HepG2 (cell line): ENCODE measurements around the gene NOM1. TPM values are rescaled to one million over a fixed set of nuclear protein-coding genes. Genes with fewer than 3 reads are reported as not detected.

Source experiments
- ATF3 ChIP-seq: sonication (generic); formaldehyde crosslinking; IDR thresholded peaks from 2 replicates; pipeline ENCODE4 v1.4.0; 2020; ENCODE audit warnings: missing genetic modification reagents
- CBX1 ChIP-seq: IDR thresholded peaks from one replicate; pipeline ENCODE4 v1.6.1; 2016; ENCODE audit warnings: antibody characterized with exemption, low read depth
- CREBL2 ChIP-seq: sonication (generic); formaldehyde crosslinking; IDR thresholded peaks from 2 replicates; pipeline ENCODE4 v1.8.1; 2023; ENCODE audit warnings: missing genetic modification reagents, mild to moderate bottlenecking, borderline replicate concordance
- PBX3 ChIP-seq: sonication (generic); formaldehyde crosslinking; IDR thresholded peaks from 2 replicates; pipeline ENCODE4 v1.8.1; 2023; ENCODE audit warnings: missing genetic modification reagents, inconsistent platforms, borderline replicate concordance
- PHF20 ChIP-seq: sonication (generic); formaldehyde crosslinking; IDR thresholded peaks from 2 replicates; pipeline ENCODE4 v1.5.0; 2020; ENCODE audit warnings: mild to moderate bottlenecking, missing genetic modification reagents
- REST ChIP-seq, 2 experiments: IDR thresholded peaks; 2 replicates each; pipeline ENCODE4 v1.6.1; 2011 to 2012; ENCODE audit warnings: low read length in 2 of 2, borderline replicate concordance in 1 of 2, low read depth in 1 of 2, mild to moderate bottlenecking in 1 of 2, moderate library complexity in 1 of 2
- STAT5B ChIP-seq: sonication (generic); formaldehyde crosslinking; IDR thresholded peaks from 2 replicates; pipeline ENCODE4 v1.4.0; 2020; ENCODE audit warnings: missing genetic modification reagents
- ZEB1 ChIP-seq: IDR thresholded peaks from 2 replicates; pipeline ENCODE4 v1.6.1; 2012; ENCODE audit warnings: mild to moderate bottlenecking, low read depth, inconsistent platforms; ENCODE audit not compliant: insufficient replicate concordance
- ZNF33B ChIP-seq: sonication (generic); formaldehyde crosslinking; IDR thresholded peaks from 2 replicates; pipeline ENCODE4 v1.5.1; 2020; ENCODE audit warnings: mild to moderate bottlenecking, missing genetic modification reagents
- ZNF547 ChIP-seq: sonication (generic); formaldehyde crosslinking; IDR thresholded peaks from 2 replicates; pipeline ENCODE4 v1.5.1; 2020; ENCODE audit warnings: mild to moderate bottlenecking, missing genetic modification reagents
- ZNF629 ChIP-seq: sonication (generic); formaldehyde crosslinking; conservative IDR thresholded peaks from 2 replicates; pipeline ENCODE4 v1.5.0; 2020; ENCODE audit warnings: missing genetic modification reagents
- ZNF709 ChIP-seq: sonication (generic); formaldehyde crosslinking; IDR thresholded peaks from 2 replicates; pipeline ENCODE4 v1.5.0; 2020; ENCODE audit warnings: mild to moderate bottlenecking, missing genetic modification reagents
- ZNF83 ChIP-seq: sonication (generic); formaldehyde crosslinking; IDR thresholded peaks from 2 replicates; pipeline ENCODE4 v1.4.0; 2020; ENCODE audit warnings: missing genetic modification reagents, mild to moderate bottlenecking, borderline replicate concordance
- polyA plus RNA-seq, 8 experiments: library from polyadenylated mRNA; depleted of rRNA in 3 of 8; stranded (reverse) in 7 of 8; unstranded in 1 of 8; fragments of >200 nt; fragmentation: Illumina TruSeq in 4 of 8; extraction: Trizol in 4 of 8; gene quantifications; 2 replicates each; pipeline versions ENCODE4 v1.2.1 to v1.2.3, GENCODE V29; 2011 to 2016; ENCODE audit warnings: low read depth in 4 of 8, missing spikeins in 1 of 8, mixed read lengths in 1 of 8; ENCODE audit not compliant: insufficient read depth in 1 of 8
- total RNA-seq, 5 experiments: library from RNA; depleted of rRNA; stranded (reverse); fragments of >200 nt; fragmentation: Illumina TruSeq; extraction: Trizol; gene quantifications; 2 replicates each; pipeline ENCODE4 v1.2.3, GENCODE V29; 2016; ENCODE audit warnings: low read depth in 1 of 5
- TF ChIP-seq, protein P1 (sequence below): sonication (generic); formaldehyde crosslinking; IDR thresholded peaks from 2 replicates; pipeline ENCODE4 v1.4.0; 2020; ENCODE audit warnings: missing genetic modification reagents
- TF ChIP-seq, protein P2 (sequence below): sonication (generic); formaldehyde crosslinking; IDR thresholded peaks from 2 replicates; pipeline ENCODE4 v1.4.0; 2020; ENCODE audit warnings: missing genetic modification reagents

Gene NOM1
- total and polyA plus RNA-seq, 2 of the 13 experiments (the other 11 are each of a cell fraction or from before 2014, with no cell fraction given), result 14.2 to 26.2 TPM

DNA sequence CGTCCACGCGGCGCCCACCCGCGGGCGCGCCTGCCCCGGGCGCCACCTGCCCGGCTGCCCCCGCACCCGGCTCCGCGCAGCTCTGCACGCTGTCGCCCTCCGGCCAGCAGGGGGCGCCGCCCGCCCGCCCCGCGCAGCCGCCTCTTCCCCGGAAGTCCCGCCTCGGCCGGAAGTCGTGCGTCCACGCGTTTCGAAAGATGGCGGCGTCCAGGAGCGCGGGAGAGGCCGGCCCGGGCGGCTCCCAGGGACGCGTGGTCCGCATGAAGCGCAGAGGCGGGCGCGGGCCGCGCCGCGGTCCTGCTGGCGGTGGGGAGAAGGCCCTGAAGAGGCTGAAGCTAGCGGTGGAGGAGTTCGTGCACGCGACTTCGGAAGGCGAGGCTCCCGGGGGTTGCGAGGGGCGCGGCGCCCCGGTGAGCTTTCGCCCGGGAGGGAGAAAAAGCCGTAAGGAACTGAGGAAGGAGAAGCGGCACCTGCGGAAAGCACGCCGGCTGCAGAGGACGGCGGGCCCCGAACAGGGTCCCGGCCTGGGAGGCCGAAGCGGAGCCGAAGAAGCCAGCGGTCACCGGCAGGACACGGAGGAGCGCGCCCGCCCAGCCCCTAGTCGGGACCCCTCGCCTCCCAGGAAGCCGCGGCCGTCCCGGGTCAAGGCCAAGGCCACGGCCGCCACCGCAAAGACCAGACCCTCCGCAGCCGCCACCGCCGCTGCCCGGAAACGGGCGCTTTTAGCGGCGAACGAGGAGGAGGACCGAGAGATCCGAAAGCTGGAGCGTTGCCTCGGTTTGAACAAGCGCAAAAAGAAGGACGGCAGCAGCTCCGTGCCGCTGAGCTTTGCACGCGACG is at the start of gene NOM1 (continued):
- TF ChIP-seq STAT5B (CRISPR knock-in tag) (0 out of 2 replicates have a peak, but pooled peaks have one; percentile 14), ZNF629 (0 out of 2 replicates have a peak, but pooled peaks have one; percentile 15), PHF20 (peak; percentile 88), REST (IDR thresholded peaks at IDR 0.05; ENCODE audit: borderline replicate concordance in 1 of 2, low read depth in 1 of 2, low read length in 2 of 2) (peak in 1 of 2 experiments; percentile 57; a peak in 1 of 4 replicates), ZNF33B (CRISPR knock-in tag) (0 out of 2 replicates have a peak, but pooled peaks have one; percentile 22), ATF3 (CRISPR knock-in tag) (0 out of 2 replicates have a peak, but pooled peaks have one; percentile 22), ZEB1 (peak; percentile 24), ZNF709 (peak; percentile 70; the same call in 1 of the 2 replicates), CREBL2 (CRISPR knock-in tag) (no peak), PBX3 (CRISPR knock-in tag) (0 out of 2 replicates have a peak, but pooled peaks have one; percentile 27), ZNF547 (CRISPR knock-in tag) (0 out of 2 replicates have a peak, but pooled peaks have one; percentile 30), CBX1 (peak; percentile 52), ZNF83 (CRISPR knock-in tag) (no peak)
- TF ChIP-seq, protein P1, sequence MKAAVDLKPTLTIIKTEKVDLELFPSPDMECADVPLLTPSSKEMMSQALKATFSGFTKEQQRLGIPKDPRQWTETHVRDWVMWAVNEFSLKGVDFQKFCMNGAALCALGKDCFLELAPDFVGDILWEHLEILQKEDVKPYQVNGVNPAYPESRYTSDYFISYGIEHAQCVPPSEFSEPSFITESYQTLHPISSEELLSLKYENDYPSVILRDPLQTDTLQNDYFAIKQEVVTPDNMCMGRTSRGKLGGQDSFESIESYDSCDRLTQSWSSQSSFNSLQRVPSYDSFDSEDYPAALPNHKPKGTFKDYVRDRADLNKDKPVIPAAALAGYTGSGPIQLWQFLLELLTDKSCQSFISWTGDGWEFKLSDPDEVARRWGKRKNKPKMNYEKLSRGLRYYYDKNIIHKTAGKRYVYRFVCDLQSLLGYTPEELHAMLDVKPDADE, result 0 out of 2 replicates have a peak, but pooled peaks have one; percentile 50
- TF ChIP-seq, protein P2, sequence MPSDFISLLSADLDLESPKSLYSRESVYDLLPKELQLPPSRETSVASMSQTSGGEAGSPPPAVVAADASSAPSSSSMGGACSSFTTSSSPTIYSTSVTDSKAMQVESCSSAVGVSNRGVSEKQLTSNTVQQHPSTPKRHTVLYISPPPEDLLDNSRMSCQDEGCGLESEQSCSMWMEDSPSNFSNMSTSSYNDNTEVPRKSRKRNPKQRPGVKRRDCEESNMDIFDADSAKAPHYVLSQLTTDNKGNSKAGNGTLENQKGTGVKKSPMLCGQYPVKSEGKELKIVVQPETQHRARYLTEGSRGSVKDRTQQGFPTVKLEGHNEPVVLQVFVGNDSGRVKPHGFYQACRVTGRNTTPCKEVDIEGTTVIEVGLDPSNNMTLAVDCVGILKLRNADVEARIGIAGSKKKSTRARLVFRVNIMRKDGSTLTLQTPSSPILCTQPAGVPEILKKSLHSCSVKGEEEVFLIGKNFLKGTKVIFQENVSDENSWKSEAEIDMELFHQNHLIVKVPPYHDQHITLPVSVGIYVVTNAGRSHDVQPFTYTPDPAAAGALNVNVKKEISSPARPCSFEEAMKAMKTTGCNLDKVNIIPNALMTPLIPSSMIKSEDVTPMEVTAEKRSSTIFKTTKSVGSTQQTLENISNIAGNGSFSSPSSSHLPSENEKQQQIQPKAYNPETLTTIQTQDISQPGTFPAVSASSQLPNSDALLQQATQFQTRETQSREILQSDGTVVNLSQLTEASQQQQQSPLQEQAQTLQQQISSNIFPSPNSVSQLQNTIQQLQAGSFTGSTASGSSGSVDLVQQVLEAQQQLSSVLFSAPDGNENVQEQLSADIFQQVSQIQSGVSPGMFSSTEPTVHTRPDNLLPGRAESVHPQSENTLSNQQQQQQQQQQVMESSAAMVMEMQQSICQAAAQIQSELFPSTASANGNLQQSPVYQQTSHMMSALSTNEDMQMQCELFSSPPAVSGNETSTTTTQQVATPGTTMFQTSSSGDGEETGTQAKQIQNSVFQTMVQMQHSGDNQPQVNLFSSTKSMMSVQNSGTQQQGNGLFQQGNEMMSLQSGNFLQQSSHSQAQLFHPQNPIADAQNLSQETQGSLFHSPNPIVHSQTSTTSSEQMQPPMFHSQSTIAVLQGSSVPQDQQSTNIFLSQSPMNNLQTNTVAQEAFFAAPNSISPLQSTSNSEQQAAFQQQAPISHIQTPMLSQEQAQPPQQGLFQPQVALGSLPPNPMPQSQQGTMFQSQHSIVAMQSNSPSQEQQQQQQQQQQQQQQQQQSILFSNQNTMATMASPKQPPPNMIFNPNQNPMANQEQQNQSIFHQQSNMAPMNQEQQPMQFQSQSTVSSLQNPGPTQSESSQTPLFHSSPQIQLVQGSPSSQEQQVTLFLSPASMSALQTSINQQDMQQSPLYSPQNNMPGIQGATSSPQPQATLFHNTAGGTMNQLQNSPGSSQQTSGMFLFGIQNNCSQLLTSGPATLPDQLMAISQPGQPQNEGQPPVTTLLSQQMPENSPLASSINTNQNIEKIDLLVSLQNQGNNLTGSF, result peak; percentile 65; the same call in 1 of the 2 replicates
